Forelimb muscle (tissue), 1 donor: Measurements from ENCODE around the gene NFYB. TPM values are rescaled to one million over a fixed set of nuclear protein-coding genes. Genes with fewer than 3 reads are reported as not detected.
"Not testable (repeated sequence)": the region's sequence is repeated elsewhere in the genome, so short reads cannot be mapped to it uniquely, and the experiment has no call there.

Source experiments
- DNase-seq: peaks from one replicate; pipeline ENCODE4 v3.0.0-alpha.2; 2013; ENCODE audit warnings: low read depth
- polyA plus RNA-seq: library from polyadenylated mRNA; unstranded; fragments of 120-200 nt; gene quantifications from one replicate; pipeline ENCODE4 v1.2.1, GENCODE V29; 2013; ENCODE audit not compliant: insufficient read length

NFYB gene
- polyA plus RNA-seq, 1 donor = 35.1 TPM

GRCh38 chr12:104163028-104163427 lies 25.0 kb upstream of the NFYB start:
- DNase-seq = not testable (repeated sequence)

DNA sequence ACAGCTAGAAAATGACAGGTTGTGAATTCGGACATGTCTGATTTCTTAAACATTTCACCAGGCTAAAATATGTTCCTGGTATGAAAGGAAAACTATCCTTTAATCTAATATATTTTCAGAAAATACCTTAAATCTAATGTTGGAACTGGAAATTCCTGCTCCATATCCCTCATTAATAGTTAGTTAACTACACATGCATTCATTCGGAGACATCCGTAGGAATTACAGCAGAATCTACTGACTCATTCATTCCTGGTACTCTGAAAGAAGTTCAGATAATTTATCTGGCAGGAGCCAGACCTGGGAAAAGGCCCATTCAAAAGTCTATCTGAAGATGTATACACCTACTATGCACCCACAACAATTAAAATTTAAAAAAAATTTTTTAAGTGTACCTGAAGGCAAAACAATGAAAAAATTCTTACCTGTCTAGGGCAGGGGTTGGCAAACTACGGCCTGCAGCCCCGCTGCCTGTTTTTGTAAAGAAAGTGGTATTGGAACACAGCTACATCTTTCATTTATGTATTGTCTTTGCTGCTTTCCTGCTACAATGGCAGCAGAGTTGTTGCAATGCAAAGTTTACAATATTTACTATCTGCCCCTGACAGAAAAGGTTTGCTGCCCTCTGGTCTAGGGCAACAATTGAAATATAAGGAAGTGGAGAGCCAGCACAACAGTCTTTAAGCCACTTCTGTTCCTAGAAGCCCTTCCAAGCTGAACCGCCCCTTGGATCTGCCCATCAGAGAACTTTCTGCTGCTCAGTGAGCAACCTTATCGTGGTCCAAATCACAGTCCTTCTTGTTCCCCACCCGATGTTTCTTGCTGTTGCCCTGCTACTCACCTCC lies 17.9 kb upstream of the NFYB start:
- no peak for DNase-seq

DNA sequence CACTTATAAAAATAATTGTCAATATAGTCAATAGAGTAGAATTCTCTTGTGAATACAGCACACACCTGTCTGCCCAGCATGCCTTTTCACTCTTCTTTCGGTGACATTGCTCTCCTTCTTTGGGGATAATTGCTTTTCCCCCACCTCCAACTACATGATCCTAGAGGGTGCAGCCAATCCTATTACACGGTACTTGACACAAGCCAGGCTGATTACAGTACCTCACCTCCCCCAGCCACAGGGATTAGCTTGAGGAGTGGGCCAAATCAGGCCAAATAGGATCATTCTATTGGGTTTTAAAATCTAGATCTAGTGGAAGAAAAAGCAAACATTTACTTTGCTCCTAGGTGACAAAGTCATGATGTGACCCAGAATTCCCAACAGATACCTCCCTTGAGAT lies 16.8 kb upstream of the NFYB start:
- no peak for DNase-seq

- DNase-seq = no peak
Observed at GRCh38 chr12:104154286-104154685, 16.3 kb upstream of the NFYB start.

DNA sequence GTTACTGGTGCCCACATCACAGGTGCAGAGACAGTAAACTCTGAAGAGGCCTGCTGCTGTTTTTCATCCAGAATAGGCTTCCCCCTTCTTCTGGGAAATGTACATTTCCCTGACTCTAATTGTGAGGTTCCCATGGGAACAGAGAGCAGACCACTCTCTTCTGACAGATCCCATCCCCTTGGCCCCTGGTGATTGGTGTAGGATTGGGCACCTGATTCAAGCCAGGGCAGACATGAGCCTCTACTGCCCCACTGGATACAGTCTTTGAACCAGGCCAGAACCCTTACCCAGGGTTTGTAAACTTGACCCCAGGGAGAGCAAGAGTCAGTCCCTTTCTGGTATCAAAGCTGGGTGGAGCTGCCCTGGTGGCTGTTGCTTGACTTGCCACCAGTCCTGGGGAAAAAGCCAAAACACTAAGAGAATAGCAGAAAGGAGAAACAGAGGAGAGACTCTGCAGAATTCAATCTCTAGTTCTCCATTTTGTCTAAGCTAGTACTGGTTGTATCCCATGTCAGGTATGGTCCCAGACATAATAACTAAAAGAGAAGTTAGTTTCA lies 14.8 kb upstream of the NFYB start:
- DNase-seq = no peak

DNA sequence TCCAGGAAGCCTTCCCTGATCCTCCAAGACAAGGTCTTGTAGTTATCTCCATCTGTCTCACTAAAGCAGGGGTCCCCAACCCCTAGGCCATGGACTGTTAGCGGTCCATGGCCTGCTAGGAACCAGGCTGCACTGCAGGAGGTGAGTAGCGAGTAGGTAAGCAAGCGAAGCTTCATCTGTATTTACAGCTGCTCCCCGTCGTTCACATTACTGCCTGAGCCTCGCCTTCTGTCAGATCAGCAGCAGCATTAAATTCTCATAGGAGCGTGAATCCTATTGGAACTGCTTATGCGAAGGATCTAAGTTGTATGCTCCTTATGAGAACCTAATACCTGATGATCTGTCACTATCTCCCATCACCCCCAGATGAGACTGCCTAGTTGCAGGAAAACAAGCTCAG lies 12.4 kb upstream of the NFYB start:
- no peak for DNase-seq

DNA sequence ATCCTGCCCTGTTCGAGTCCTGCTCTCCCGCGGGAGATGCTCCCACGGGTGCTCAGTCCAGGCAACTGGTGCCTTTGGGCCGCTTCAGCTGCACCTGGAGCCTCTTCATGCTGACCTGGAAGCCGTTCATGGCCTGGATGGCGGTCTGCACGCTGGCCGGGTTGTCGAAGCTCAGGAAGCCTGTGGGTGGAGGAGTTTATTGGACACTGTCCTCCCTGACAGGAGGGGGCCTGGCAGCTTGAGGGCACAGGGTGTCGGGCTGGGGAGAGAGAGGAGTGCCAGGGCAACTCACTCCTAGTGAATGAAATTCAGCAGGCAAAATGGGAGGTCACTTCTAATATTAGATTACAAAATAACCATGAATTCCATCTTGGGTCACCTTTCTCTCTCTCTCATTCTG lies 9.3 kb upstream of the NFYB start:
- no peak for DNase-seq

DNA sequence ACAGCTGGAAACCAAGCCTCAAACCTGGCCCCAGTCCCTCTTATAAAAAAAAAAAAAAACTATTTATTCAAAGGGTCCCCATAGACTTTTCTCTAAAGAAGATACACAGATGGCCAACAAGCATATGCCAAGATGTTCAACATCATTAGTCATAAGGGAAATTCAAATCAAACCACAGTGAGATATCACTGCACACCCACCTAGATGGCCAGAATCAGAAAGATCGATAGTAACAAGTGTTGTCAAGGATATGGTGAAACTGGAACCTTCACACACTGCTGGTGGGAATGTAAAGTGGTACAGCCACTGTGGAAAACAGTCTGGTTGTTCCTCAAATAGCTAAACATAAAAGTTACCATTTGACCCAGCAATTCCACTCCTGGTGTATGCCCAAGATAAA lies 5.9 kb upstream of the NFYB start:
- no peak for DNase-seq

GRCh38 chr12:104143002-104143401 lies 5.0 kb upstream of the NFYB start:
- DNase-seq = no peak

- DNase-seq = no peak
Observed at GRCh38 chr12:104142543-104142942, 4.5 kb upstream of the NFYB start.

- DNase-seq = no peak
Observed at GRCh38 chr12:104138797-104139152, 765 bp upstream of the NFYB start.

DNA sequence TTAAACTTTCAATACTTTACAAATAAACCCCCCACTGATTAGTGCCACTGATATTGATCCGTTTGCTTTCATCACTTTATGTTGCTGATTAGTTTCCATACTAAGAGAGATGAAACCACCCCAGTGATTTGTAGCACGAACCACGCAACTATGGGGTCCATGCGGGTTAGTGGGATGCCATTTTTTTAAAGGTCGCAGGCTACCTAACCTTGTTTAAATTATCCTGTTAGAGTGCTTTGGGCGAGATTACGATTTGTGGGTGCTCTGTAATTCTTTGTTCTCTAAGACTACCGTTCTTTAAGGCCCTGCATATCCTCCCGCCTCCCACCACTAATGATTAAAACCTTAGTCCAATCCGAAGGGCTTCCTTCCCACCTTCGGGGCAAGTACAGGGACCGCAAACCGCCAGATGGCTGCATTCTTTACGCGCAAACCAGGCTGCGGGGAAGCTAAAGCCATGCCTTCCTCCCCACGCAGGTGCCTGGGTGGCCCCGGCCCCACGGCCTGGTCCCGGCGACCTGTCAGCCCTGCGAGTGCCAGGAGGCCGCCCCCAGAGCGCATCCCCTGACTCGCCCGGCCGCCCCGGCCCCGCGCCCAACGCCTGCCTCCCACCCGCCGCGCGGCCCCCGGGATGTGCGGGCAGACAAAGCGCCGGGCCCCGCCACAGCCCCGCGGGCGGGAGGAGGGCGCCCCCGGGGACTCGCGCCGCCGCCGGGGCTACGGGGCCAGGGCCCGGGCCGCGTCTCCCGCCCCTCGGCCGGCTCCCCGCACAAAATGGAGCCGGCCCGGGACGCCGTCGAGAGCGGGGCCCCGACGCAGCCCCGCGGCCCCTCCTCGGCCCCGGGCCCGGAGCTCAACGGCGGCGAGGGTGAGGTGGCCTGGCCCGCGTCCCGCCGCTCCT lies 759 bp downstream of the NFYB start:
- DNase-seq = no peak

GRCh38 chr12:104136577-104136976 lies 1.4 kb downstream of the NFYB start:
- no peak for DNase-seq

DNA sequence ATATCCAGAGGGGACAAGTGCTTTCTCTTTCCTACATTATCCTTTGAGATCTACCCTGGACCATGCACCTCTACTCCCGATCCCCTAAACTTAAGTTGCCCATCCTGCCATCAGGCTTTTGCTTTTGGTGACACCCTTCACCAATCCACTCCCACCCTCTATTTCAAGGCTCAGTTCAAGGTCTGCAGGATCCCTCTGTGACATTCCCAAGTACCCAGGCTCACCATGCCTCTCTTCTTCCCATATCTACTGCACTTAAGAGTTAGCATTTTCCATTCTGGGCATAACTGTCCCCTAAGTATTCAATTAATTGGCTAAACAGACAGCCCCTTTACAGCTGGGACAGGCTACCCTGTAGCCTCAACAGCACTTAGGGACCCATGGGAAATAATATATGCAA lies 3.1 kb downstream of the NFYB start:
- DNase-seq = no peak

DNA sequence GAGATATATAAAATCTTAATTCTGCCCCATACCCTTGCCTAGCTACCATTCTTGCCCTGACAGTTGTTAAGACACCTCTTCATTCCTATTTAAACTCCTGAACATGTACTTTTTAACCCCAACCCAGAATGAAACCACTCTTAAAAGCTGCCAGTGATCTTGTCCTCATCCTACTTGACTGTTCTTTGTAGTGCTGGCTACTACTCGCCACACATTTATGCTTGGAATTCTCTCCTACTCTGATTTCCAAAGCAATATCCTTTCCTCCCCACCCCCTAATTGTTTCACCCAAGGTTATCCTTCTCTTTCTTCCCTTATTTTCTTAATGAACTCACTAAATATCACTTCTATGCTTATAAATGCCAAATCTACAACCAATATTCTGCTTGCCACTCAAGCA lies 4.1 kb downstream of the NFYB start:
- no peak for DNase-seq

GRCh38 chr12:104133321-104133720 lies 4.7 kb downstream of the NFYB start:
- DNase-seq = no peak

DNA sequence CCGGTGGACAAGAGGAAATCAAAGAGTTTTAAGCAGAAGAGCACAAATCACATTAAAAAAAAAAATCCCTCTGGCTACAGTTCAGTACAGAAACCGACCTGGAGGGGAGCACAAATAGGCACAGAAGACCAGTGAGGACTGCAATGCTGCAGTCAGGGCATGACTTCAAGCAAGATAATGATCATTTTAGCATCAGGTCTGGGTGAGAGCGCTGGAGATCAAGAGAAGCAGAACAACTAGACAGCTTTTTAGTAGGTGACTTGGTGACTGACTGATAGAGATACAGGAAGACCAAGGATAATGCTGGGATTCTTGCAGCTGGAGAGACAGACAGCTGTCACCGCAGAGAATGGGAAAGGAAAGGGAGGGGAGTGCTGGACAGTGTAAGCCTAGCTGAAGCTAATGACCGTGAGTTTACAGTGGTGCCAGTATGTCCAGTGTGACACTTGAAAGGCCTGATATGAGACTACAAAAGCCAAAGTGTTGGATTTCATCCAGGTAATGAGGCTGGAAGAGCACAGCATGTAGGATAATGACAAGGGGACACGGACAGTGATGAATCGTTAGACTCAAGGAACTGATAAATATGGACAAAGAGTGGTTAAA lies 5.6 kb downstream of the NFYB start:
- no peak for DNase-seq

- no peak for DNase-seq
Observed at GRCh38 chr12:104131609-104132008, 6.4 kb downstream of the NFYB start.

DNA sequence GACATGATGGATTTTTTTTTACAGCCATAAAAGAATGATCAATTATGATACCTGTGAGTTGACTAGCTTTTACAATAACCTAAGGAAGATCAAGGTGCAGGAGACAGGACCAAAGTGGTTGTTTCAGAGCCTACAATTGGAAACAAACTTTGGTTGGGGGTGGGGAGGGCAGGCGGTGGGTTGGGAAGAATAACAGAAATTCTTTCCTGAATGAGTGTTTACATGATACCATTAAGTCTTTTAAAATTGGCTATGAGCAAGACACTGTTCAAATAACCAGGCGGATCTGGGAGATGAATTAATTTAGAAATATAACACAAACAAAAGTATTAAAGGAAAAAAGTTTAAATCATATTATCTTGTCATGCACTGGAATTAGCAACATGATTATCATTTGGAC lies 7.2 kb downstream of the NFYB start:
- no peak for DNase-seq

DNA sequence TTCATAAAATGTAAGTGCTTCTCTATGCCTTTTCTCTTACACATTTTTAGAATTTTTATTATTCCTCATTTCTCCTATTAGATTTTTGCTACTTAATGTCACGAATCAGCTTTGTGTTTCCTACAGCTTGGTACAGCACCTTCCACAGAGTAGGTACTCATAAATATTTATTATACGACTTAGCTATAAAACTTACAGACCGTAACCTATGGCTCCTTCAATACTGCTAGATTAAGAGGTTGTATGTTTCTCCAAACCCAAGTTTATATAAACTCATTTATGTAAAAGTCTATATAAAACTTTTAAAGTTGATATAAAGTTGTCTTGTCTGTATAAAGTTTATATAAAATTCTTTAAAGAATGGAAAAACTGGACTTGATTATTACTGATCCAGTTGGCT lies 11.5 kb downstream of the NFYB start:
- DNase-seq = no peak

GRCh38 chr12:104122298-104122697 lies 15.7 kb downstream of the NFYB start:
- no peak for DNase-seq

DNA sequence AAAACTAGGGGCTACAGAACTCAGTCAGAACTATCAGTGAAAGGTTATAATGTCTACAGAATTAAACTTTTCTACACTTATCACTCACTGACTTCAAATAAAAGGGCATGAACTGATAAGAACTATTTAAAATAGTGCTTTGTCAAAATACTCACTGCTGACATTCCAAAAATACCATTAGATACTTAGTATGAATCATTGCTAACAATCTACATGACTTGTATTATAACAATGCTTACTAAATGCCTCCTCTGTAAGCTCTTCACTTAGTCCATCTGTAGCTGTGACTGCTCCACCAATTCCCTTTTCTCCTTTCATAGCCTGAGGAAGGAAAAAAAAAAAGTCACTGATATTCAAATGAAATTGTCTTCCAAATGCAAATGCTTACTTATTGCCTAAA lies 17.0 kb downstream of the NFYB start:
- no peak for DNase-seq
